ENCODE measurements around the gene MYO19.

GRCh38 chr17:36512641-36513040 is 22.0 kb downstream of the MYO19 start:
- TF ChIP-seq EZH2phosphoT487 (IDR thresholded peaks at IDR 0.05; ENCODE audit: insufficient read depth, low read depth) (no peak), EZH2 (IDR thresholded peaks at IDR 0.05; ENCODE audit: insufficient read depth, poor library complexity, severe bottlenecking) (no peak)

Data from GM23248 (cell line).